ENCODE results near the gene CHL1. TPM values are rescaled to one million over a fixed set of nuclear protein-coding genes. Genes with fewer than 3 reads are reported as not detected.

Gene CHL1
- total and polyA plus RNA-seq, 2 donors (not counting 1 experiment from before 2014, with no cell fraction given): 0.01 to 0.33 TPM

- no peak for DNase-seq (ENCODE audit: low read depth in 2 of 2)
- Histone ChIP-seq H3K27ac (ENCODE audit: insufficient read depth, low read length) (no peak overlapping the region), H3K9me3 (ENCODE audit: control insufficient read depth, insufficient read depth, low read depth, low read length) (no peaks in the 10 kb centered on the region), H3K79me2 (ENCODE audit: control insufficient read depth, insufficient read depth, low read length) (no peaks in the 10 kb centered on the region), H3K9ac (ENCODE audit: insufficient read depth, low read length) (no peak overlapping the region), H3K4me2 (ENCODE audit: extremely low read depth, insufficient read depth, low read length) (no peak overlapping the region), H3K27me3 (ENCODE audit: control insufficient read depth, insufficient read depth, low read length) (no peaks in the 10 kb centered on the region), H3K4me3 (replicated peaks in 1 of 4; ENCODE audit: control extremely low read depth in 1 of 4, insufficient read depth in 1 of 4, low read depth in 3 of 4, low read length in 4 of 4) (no peak overlapping the region), H3K36me3 (ENCODE audit: control insufficient read depth, insufficient read depth, low read length) (no peaks in the 10 kb centered on the region), H4K20me1 (ENCODE audit: control insufficient read depth, extremely low read depth, insufficient read depth, low read length) (no peaks in the 10 kb centered on the region), H2AFZ (ENCODE audit: low read length) (no peak overlapping the region), H3K4me1 (ENCODE audit: control insufficient read depth, extremely low read depth, insufficient read depth, low read length) (no peaks in the 10 kb centered on the region)
- TF ChIP-seq EZH2 (IDR thresholded peaks at IDR 0.05; ENCODE audit: low read length, missing control alignments) (no peak), CTCF (conservative IDR thresholded peaks at IDR 0.05 in 1 of 2, IDR thresholded peaks at IDR 0.05 in 1 of 2; ENCODE audit: low read depth in 1 of 2, low read length in 2 of 2) (no peak)
These were observed 255.7 kb downstream of the CHL1 start for GRCh38 chr3:452221-452620.

DNA sequence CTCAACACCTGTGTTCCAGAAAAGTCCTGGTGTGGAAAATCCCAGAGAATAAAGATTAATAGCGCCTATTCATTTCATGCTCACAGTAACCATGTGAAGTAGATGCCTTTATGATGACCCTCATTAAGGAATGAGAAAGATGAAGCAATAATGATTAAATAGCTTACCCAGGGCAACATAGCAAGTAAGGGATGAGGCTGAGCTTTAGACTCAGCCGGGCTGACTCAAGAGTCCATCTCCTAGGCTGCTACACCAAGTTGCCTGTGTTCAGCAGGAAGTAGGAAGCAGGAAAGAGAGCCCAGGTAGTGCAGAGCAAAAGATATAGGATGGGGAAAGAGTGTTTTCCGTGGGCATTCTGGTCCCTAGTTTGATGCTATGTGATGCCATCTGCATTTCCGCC lies 256.5 kb downstream of the CHL1 start:
- no peaks in the 10 kb centered on the region for H3K27me3 ChIP-seq (ENCODE audit: control insufficient read depth, insufficient read depth, low read length)
- no peak overlapping the region for H3K9ac ChIP-seq (ENCODE audit: insufficient read depth, low read length)
- no peak for DNase-seq (ENCODE audit: low read depth in 2 of 2)
- no peak overlapping the region for H3K4me2 ChIP-seq (ENCODE audit: extremely low read depth, insufficient read depth, low read length)
- H3K4me3 ChIP-seq (replicated peaks in 1 of 4; ENCODE audit: control extremely low read depth in 1 of 4, insufficient read depth in 1 of 4, low read depth in 3 of 4, low read length in 4 of 4): no peak overlapping the region
- no peak for TF ChIP-seq EZH2 (IDR thresholded peaks at IDR 0.05; ENCODE audit: low read length, missing control alignments)
- no peaks in the 10 kb centered on the region for H3K4me1 ChIP-seq (ENCODE audit: control insufficient read depth, extremely low read depth, insufficient read depth, low read length)
- no peaks in the 10 kb centered on the region for H3K9me3 ChIP-seq (ENCODE audit: control insufficient read depth, insufficient read depth, low read depth, low read length)
- H3K27ac ChIP-seq (ENCODE audit: insufficient read depth, low read length): no peak overlapping the region
- no peaks in the 10 kb centered on the region for H4K20me1 ChIP-seq (ENCODE audit: control insufficient read depth, extremely low read depth, insufficient read depth, low read length)
- no peaks in the 10 kb centered on the region for H3K79me2 ChIP-seq (ENCODE audit: control insufficient read depth, insufficient read depth, low read length)
- no peaks in the 10 kb centered on the region for H3K36me3 ChIP-seq (ENCODE audit: control insufficient read depth, insufficient read depth, low read length)
- no peak overlapping the region for H2AFZ ChIP-seq (ENCODE audit: low read length)

- Histone ChIP-seq H2AFZ (ENCODE audit: low read length) (no peak overlapping the region), H3K4me2 (ENCODE audit: extremely low read depth, insufficient read depth, low read length) (no peak overlapping the region), H3K27ac (ENCODE audit: insufficient read depth, low read length) (no peak overlapping the region), H3K9me3 (ENCODE audit: control insufficient read depth, insufficient read depth, low read depth, low read length) (no peaks in the 10 kb centered on the region), H3K27me3 (ENCODE audit: control insufficient read depth, insufficient read depth, low read length) (no peaks in the 10 kb centered on the region), H3K9ac (ENCODE audit: insufficient read depth, low read length) (no peak overlapping the region), H3K79me2 (ENCODE audit: control insufficient read depth, insufficient read depth, low read length) (no peaks in the 10 kb centered on the region), H3K4me1 (ENCODE audit: control insufficient read depth, extremely low read depth, insufficient read depth, low read length) (no peaks in the 10 kb centered on the region), H3K36me3 (ENCODE audit: control insufficient read depth, insufficient read depth, low read length) (no peaks in the 10 kb centered on the region), H4K20me1 (ENCODE audit: control insufficient read depth, extremely low read depth, insufficient read depth, low read length) (no peaks in the 10 kb centered on the region), H3K4me3 (replicated peaks in 1 of 4; ENCODE audit: control extremely low read depth in 1 of 4, insufficient read depth in 1 of 4, low read depth in 3 of 4, low read length in 4 of 4) (no peak overlapping the region)
- no peak for DNase-seq (ENCODE audit: low read depth in 2 of 2)
- TF ChIP-seq CTCF (conservative IDR thresholded peaks at IDR 0.05 in 1 of 2, IDR thresholded peaks at IDR 0.05 in 1 of 2; ENCODE audit: low read depth in 1 of 2, low read length in 2 of 2) (no peak), EZH2 (IDR thresholded peaks at IDR 0.05; ENCODE audit: low read length, missing control alignments) (no peak)
These were observed 258.4 kb downstream of the CHL1 start for GRCh38 chr3:454986-455385.

Data from fibroblast of lung (primary cell).